ENCODE measurements around the gene UQCRHL.

GRCh38 chr1:15835205-15835740, 27.8 kb upstream of the UQCRHL start:
- TF ChIP-seq CTCF (conservative IDR thresholded peaks at IDR 0.05; ENCODE audit: low read depth, low read length) (no peak), EZH2 (IDR thresholded peaks at IDR 0.05; ENCODE audit: low read length, unreplicated experiment) (no peak)

Measured in PC-3 (cell line).